ENCODE results near the gene RUFY1. TPM values are rescaled to one million over a fixed set of nuclear protein-coding genes. Genes with fewer than 3 reads are reported as not detected.
"Not testable (repeated sequence)": the region's sequence is repeated elsewhere in the genome, so short reads cannot be mapped to it uniquely, and the experiment has no call there.

Gene RUFY1
- total RNA-seq, 1 donor from 2014 or later, result 20.5 TPM

- DNase-seq; intact Hi-C loops (cut with DNase I); ATAC-seq (ENCODE audit: poor library complexity): not testable (repeated sequence)
These were observed 91.4 kb downstream of the RUFY1 start for GRCh38 chr5:179641745-179642144.

GRCh38 chr5:179642626-179643025 is 92.3 kb downstream of the RUFY1 start:
- intact Hi-C loops (cut with DNase I); ATAC-seq (ENCODE audit: poor library complexity): not testable (repeated sequence)

DNA sequence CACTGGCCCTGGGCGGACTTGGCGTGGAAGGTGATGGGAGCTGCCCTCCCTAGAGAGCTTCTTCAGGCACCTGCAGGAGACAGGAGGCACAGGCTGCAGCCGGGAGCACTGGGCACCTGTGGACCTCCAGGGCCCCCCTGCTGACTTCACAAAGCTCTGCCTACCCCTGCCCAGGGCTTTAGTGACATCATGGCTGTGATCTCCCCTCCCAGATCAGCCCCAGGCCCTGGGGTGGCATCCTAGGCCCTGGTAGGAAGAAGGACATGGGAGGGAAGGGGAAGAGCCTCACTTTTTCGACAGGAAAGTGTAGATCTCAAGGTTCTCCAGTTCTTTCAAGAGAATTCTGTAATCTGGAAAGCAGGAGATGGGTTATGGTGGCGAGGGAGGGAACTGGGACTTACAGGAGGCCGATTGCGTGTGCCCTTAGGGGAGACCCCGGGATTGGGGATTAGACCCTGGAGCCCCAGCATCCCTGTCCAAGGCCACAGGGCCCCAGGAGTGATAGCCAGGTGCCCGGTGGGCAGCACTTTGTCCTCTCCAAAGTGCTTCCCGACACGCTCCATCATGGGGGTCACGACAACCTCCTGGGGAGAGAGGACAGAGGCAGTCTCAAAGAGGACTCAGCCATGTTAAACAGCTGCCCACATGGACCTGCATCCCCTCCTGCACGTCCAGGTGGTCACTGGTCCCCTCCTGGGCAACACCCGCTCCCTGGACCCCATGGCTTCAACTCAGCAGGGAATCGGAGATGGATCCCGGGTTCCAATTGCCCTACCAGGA is 93.0 kb downstream of the RUFY1 start:
- DNase-seq; ATAC-seq (ENCODE audit: poor library complexity); intact Hi-C loops (cut with DNase I): not testable (repeated sequence)

More at GRCh38 chr5:179642626-179643025, 92.3 kb downstream of the RUFY1 start:
- not testable (repeated sequence) for DNase-seq

- ATAC-seq (ENCODE audit: poor library complexity); intact Hi-C loops (cut with DNase I); DNase-seq: not testable (repeated sequence)
These were observed 94.4 kb downstream of the RUFY1 start for GRCh38 chr5:179644766-179645165.

GRCh38 chr5:179648410-179648809 is 98.1 kb downstream of the RUFY1 start:
- intact Hi-C loops (cut with DNase I), result no loop called here
- ATAC-seq (ENCODE audit: poor library complexity) (no peak), DNase-seq (no peak)

DNA sequence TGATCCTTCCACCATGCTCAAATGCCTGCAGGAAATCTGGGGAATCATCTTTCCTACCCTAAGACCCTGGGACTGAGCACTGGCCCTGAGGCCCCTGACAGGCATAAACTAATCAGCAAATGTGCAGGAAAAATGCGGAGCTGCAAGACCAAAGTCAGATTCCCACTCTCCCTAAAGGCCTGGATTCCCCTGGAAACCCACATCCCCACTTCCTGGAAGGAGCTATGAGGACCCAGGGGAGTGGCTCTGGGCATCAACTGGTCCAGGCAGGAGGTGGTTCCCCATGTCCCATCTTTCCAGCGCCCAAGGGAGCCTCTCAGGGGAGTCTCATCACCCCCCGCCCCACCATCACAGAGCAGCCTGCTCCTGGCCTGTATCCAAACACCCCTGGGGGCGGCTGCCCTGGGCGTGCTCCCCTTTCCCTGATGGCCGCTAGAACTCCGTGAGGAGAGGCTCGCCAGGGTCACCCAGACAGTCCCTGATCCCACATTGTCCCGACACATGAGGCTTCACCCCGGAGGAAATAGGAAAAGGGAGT is 98.9 kb downstream of the RUFY1 start:
- DNase-seq; ATAC-seq (ENCODE audit: poor library complexity); intact Hi-C loops (cut with DNase I): not testable (repeated sequence)

DNA sequence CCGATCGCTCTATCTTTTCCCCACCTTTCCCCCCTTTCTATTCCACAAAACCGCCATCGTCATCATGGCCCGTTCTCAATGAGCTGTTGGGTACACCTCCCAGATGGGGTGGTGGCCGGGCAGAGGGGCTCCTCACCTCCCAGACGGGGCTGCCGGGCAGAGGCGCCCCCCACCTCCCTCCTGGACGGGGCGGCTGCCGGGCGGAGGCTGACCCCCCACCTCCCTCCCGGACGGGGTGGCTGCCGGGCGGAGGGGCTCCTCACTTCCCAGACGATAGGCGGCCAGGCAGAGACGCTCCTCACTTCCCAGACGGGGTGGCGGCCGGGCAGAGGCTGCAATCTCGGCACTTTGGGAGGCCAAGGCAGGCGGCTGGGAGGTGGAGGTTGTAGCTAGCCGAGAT is 99.9 kb downstream of the RUFY1 start:
- intact Hi-C loops (cut with DNase I); DNase-seq; ATAC-seq (ENCODE audit: poor library complexity): not testable (repeated sequence)

- ATAC-seq (ENCODE audit: poor library complexity); intact Hi-C loops (cut with DNase I); DNase-seq: not testable (repeated sequence)
These were observed 102.8 kb downstream of the RUFY1 start for GRCh38 chr5:179653135-179653534.

GRCh38 chr5:179657302-179658178 is 107.2 kb downstream of the RUFY1 start:
- intact Hi-C loops (cut with DNase I), result not testable (repeated sequence)
- DNase-seq (peak; percentile 53), ATAC-seq (ENCODE audit: poor library complexity) (peak; percentile 99)

- DNase-seq; intact Hi-C loops (cut with DNase I); ATAC-seq (ENCODE audit: poor library complexity): not testable (repeated sequence)
These were observed 108.0 kb downstream of the RUFY1 start for GRCh38 chr5:179658179-179658856.

Other genes with a start within 250 kb of the RUFY1 start
- gene ADAMTS2, start 205.1 kb upstream of the RUFY1 start, total RNA-seq, result 3.6 TPM
- 221 TPM for gene HNRNPH1, start 73.1 kb downstream of the RUFY1 start, total RNA-seq
- gene CBY3, start 130.5 kb downstream of the RUFY1 start, total RNA-seq, result not detected
- gene CANX, start 148.4 kb downstream of the RUFY1 start, total RNA-seq, result 471 TPM
- 10.4 TPM for gene MAML1, start 182.3 kb downstream of the RUFY1 start, total RNA-seq
- gene LTC4S, start 243.4 kb downstream of the RUFY1 start, total RNA-seq, result 7.6 TPM